T follicular helper cell (primary cell): ENCODE measurements around the gene PEA15.

Source experiments
- DNase-seq: peaks from one replicate; pipeline ENCODE4 v3.0.0-alpha.2; 2020; ENCODE audit warnings: low read depth

Gene PEA15

DNA sequence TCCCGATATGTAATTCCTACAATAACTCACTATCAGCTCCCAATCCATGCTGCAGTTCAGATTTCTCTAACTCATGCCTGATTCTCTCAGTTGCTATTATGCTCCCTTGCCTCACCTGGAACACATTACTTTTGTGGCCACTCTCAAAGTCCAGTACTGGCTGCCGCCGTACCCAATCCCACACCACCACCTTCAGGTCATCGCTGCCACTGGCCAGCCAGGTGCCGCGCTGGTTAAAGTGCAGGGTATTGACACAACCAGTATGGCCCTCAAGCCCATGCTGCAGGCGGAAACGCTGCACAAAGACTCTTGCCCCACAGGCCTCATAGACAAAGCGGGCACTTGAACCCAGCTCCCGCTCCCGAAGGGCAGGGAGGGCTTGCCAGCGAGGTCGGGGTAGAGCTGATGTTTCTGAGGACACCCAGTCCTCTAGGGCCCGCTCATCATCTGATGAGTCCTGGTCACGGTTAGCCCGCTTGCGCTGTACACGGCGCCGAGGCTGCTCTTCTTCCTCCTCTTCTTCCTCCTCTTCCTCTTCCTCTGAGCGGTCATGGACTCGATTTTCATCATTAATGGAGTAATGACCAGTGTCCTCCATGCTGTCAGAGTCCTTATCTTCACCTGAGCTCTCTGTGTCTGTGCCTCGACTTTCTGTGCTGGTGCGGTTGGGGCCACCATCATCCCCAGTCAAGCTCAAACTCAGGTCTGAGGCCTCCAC lies 34.6 kb downstream of the PEA15 start:
- no peak for DNase-seq

DNA sequence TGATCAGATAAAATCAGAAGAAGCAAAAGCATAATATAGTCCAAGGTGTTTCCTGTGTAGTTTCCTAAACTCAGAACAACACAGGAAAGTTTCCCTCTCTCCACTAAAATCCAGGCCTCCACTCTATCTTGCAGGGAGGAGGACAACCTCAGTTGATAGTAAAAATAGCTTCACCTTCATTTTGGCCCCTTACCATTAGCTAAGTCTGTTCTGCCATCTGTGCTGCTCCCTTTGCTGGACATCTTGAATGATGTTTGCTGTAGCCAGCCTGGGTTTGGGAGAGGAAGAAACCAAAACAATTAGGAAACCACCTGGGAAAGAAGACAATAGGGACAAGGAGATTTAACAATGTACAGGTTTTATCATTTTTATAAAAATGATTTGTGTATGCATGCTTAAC lies 38.6 kb downstream of the PEA15 start:
- DNase-seq: no peak

DNA sequence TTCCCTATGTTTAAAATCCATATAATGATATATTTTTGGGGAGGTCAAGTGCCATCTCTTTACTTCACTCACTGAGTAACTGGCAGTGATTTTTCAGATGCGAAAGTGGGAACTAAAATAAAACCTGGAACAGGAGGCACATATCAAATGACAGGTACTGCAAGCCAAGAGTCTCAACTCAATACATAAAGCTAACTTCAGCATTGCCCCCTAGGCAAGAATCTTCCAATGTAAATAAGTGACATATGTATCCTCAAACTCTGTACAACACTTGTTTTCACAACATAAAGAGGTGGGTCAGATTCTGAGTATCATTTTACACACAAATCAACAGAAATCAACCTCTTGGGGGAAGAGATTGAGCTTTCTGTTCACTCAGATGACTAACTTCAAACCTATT lies 39.0 kb downstream of the PEA15 start:
- DNase-seq: no peak

DNA sequence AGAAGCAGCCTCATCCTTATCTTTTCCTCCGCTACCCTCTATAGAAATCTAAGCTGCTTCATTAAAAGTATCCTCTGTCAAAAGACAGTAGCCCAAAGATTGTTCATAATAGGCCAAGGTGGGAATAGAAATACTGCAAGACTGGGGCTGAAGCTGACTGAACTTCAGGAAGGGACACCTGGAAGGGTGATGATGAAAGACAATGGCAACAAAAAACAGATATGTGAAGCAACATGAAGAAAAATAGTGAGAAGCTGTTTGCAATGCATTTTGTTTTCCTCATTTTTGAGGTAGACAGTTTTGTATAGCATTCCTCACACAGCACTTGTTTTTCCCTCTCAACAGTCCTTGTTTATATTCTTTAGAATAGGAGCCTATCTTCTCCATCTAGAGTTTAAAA lies 40.2 kb downstream of the PEA15 start:
- no peak for DNase-seq

DNA sequence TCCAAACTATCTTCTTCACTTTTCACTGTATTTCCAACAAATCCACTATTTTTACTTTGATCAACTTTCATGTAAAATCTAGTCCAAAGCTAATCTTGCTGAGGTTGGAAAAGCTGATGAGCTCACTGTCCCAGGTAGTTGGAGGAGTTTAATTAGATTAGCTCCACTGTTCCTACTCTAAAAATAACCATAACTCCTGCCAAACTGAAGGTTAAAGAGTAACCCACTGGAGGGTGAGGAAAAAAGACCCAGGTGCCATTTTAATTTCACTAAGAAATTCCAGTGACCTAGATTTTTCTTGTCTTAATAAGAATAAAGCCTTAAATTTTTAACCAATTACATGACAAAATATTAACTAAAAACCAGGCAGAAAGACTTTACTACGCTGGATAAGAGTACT lies 41.9 kb downstream of the PEA15 start:
- DNase-seq: no peak

DNA sequence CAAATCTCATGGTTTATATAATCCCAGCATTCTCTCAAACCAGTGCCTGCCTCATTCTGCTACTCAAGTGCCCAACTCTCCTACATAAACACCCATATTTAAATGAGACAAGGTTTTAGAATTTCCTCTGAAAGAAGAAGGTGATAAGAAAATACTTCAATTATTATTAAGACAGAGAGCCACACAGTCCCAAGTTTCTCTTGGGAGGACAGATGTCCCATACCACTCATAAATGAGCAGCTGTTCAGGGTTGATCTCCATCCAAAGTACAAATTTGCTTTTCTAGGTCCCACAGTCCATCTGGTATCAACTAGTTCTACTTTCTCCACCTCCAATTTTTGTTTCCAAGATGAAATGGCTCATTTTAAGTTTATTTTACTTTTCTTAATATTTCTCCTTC lies 45.8 kb downstream of the PEA15 start:
- no peak for DNase-seq

GRCh38 chr1:160251687-160252526 lies 46.7 kb downstream of the PEA15 start:
- DNase-seq: peak; percentile 44

DNA sequence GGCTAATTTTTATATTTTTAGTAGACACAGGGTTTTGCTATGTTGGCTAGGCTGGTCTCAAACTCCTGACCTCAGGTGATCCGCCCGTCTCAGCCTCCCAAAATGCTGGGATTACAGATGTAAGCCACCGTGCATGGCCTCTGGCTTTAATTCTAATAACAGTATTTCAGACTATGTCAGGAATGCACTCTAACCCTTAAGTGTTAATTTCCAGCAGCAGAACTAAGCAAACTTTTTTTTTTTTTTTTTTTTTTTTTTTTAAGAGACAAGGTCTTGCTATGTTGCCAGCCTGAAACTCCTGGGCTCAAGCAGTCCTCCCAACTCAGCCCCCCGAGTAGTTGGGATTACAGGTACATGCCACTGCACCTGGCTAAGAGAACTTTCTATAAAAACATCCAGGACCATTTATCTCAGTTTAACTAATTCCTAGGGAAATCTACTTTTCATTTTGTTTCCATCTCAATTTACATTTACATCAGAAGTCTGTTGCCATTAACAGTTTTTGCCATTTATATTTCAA lies 50.7 kb downstream of the PEA15 start:
- no peak for DNase-seq

DNA sequence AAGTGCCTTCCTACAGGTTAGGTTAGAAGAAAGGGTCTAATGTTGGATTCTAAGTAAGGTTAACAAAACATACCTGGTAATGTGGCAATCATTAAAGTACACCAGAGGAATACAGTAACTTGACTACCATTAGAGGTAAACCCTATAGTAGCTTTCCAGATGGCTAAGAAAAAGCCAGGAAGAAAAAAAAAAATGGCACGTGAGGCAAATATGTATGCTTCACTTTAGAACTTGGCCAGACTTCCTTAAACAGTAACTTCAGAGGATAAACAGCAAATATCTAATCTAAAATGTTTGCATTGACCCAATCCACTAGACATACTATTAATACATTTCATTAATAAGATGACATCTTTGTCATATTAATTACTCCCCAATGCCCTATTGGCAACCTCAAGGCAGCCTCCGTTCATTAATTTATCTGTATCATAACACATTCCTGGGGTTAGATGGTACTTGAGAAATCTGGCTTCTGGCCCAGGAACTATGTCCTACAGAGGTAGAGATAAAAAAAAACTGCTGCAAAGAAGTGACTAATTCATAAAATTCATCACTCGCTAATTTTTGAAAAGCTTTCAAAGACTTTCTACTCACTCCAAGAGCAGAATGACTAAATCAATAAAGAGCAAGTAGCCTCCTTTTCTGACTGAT lies 51.3 kb downstream of the PEA15 start:
- DNase-seq: no peak

GRCh38 chr1:160257411-160258015 lies 52.3 kb downstream of the PEA15 start:
- DNase-seq: no peak

GRCh38 chr1:160258177-160258798 lies 53.1 kb downstream of the PEA15 start:
- DNase-seq: no peak

- no peak for DNase-seq
These were observed 55.5 kb downstream of the PEA15 start for GRCh38 chr1:160260406-160261382.

DNA sequence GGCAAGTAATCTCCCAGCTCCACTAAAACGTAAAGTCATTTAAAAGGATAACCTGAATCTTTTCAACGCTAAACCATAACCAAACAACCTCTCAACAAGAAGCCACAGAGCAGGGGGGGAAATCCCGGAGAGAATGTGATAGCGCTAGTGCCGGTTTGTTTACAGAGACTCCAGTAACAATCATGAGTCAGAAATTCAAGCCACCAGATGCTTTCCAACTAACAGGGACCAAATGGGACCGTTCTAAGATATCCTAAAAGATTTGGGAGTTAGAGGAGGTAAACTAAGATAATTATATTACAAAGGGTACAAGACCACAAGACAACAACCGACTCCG lies 56.3 kb downstream of the PEA15 start:
- DNase-seq: peak; percentile 71

DNA sequence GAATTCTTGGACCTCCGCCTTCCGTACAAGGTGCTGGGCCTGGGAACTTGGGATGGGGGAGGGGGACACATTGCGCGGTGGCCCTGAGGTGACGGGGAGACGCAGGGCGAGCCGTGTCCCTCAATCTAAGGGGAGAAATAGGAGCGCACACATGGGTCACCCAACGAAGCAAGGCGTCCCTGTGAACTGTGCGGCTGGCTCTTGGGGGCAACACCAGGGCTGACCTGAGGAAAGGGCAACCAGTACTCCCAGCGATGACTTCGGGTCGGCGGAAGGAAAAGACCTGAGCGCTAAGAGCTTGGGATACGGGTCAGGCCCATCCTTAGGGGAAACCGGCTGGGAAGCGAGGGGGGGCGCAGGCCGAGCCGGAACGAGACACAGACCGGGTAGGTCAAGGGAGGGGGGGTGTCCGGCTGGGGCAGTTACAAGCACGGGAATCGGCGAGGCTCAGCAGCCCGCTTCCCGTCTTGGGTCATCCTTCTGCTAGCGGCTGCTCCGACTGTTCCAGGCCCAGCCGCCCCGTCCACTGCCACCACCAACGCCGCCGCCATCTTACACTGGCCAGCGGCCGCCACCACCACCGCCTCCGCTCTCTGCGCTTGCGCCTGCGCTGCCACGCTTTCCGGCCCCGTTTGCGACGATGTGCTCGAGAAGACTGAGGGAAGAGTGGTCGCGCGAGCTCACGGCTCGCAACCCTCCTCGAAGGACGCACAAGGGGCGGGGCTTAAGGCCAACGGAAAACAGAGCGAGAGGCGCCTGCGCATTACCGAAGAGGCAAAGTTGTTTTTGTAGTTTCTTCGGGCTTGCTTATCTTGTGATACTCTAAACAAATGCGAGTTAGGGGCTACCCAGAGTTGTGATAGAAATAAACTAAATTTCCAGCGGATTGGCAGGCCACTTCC lies 57.0 kb downstream of the PEA15 start, which contains the start of gene DCAF8:
TSS of gene DCAF8 (minus strand) at position 657 of the 902 bp plus-strand sequence. CDS start 18,541 bp downstream, outside the sequence.
- DNase-seq: peak; percentile 97

DNA sequence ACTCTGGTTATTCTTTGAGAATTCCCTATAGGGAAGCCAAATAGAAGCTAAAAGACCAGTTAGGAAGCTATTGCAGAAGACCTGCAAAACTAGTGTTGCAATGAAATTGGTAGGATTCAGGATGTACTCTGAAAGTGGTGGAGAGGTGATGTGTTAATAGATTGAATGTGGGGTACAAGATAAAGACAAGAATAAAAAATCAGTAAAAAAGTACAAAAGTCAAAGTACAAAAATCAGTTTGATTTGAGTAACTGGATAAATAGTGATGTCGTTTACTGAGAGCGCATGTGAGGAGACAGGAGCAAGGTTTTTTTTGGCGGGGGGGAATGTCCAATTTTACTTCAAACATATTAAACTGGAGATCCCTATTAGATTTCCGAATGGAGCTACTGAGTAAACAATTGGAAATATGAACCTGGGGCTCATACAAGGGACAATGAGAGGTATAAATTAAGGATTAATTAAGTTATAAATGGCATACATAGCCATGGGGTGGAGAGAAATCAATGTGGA lies 59.7 kb downstream of the PEA15 start:
- DNase-seq: no peak
